Hepatocyte (in vitro differentiated cells): ENCODE results near the gene IMMP1L.

Source experiments
- CTCF ChIP-seq: fragments of 200-600 bp; sonication (generic); IDR thresholded peaks from 2 replicates; pipeline ENCODE4 v1.5.1; 2016; ENCODE audit warnings: antibody characterized with exemption, mild to moderate bottlenecking; ENCODE audit not compliant: poor library complexity
- EZH2 ChIP-seq: fragments of 200-600 bp; sonication (generic); IDR thresholded peaks from 2 replicates; pipeline ENCODE4 v1.6.1; 2016; ENCODE audit warnings: antibody characterized with exemption, mild to moderate bottlenecking, borderline replicate concordance

GRCh38 chr11:31509429-31510345, at the start of gene IMMP1L, which contains the start of gene ELP4:
- no peak for TF ChIP-seq CTCF
- no peak for TF ChIP-seq EZH2
